Liver (tissue), 9 donors: ENCODE measurements around the gene NEBL. TPM values are rescaled to one million over a fixed set of nuclear protein-coding genes. Genes with fewer than 3 reads are reported as not detected.

Experiments
- DNase-seq: peaks from one replicate; pipeline ENCODE4 v3.0.0-alpha.2; 2017; ENCODE audit warnings: low spot score
- H3K27ac ChIP-seq, 2 donors: one replicate each; pipeline ENCODE4 v1.7.0; 2013; ENCODE audit warnings: inconsistent platforms in 2 of 2, low read length in 2 of 2, control low read depth in 1 of 2, low read depth in 1 of 2, mild to moderate bottlenecking in 1 of 2
- H3K27me3 ChIP-seq, 4 donors: one replicate each; pipeline versions ENCODE4 v1.6.1 to v1.7.0; 2013; ENCODE audit warnings: low read length in 3 of 4, inconsistent platforms in 1 of 4, mild to moderate bottlenecking in 1 of 4, moderate library complexity in 1 of 4; ENCODE audit not compliant: control insufficient read depth in 4 of 4, insufficient read depth in 4 of 4
- H3K36me3 ChIP-seq, 4 donors: one replicate each; pipeline versions ENCODE4 v1.6.1 to v1.7.0; 2013; ENCODE audit warnings: low read length in 3 of 4, mild to moderate bottlenecking in 3 of 4, low read depth in 1 of 4, moderate library complexity in 1 of 4; ENCODE audit not compliant: control insufficient read depth in 4 of 4, insufficient read depth in 3 of 4
- H3K4me1 ChIP-seq, 4 donors: one replicate each; pipeline versions ENCODE4 v1.6.1 to v1.7.0; 2013; ENCODE audit warnings: low read length in 3 of 4, mild to moderate bottlenecking in 3 of 4, moderate library complexity in 1 of 4; ENCODE audit not compliant: control insufficient read depth in 4 of 4, insufficient read depth in 4 of 4
- H3K4me3 ChIP-seq, 3 donors: one replicate each; pipeline versions ENCODE4 v1.6.1 to v1.7.0; 2013; ENCODE audit warnings: low read length in 3 of 3, control low read depth in 1 of 3, low read depth in 1 of 3, mild to moderate bottlenecking in 1 of 3
- H3K9ac ChIP-seq, 2 donors: one replicate each; pipeline ENCODE4 v1.7.0; 2013; ENCODE audit warnings: low read length in 2 of 2, mild to moderate bottlenecking in 2 of 2, moderate library complexity in 2 of 2, control low read depth in 1 of 2, low read depth in 1 of 2
- H3K9me3 ChIP-seq, 4 donors: one replicate each; pipeline versions ENCODE4 v1.6.1 to v1.7.0; 2013; ENCODE audit warnings: low read length in 3 of 4; ENCODE audit not compliant: control insufficient read depth in 4 of 4
- ATF3 ChIP-seq: IDR thresholded peaks from 2 replicates; pipeline ENCODE4 v1.6.1; 2016; ENCODE audit warnings: antibody characterized with exemption
- CTCF ChIP-seq: fragments of 150-350 bp; IDR thresholded peaks from 2 replicates; pipeline ENCODE4 v1.5.1; 2017; ENCODE audit warnings: improper control_type of control experiment, low read depth, low read length; ENCODE audit not compliant: missing input control
- EGR1 ChIP-seq, 2 donors: IDR thresholded peaks; 2 replicates each; pipeline ENCODE4 v1.6.1; 2016 to 2018; ENCODE audit warnings: antibody characterized with exemption in 2 of 2, low read depth in 2 of 2
- FOXA1 ChIP-seq: IDR thresholded peaks from 2 replicates; pipeline ENCODE4 v1.6.1; 2016; ENCODE audit warnings: antibody characterized with exemption
- FOXA2 ChIP-seq: IDR thresholded peaks from 2 replicates; pipeline ENCODE4 v1.6.1; 2016; ENCODE audit warnings: antibody characterized with exemption
- GABPA ChIP-seq, 2 donors: IDR thresholded peaks in 1 of 2; conservative IDR thresholded peaks in 1 of 2; 2 replicates each; pipeline ENCODE4 v1.6.1; 2016; ENCODE audit warnings: antibody characterized with exemption in 2 of 2, mild to moderate bottlenecking in 1 of 2, moderate library complexity in 1 of 2
- HNF4A ChIP-seq, 2 donors: conservative IDR thresholded peaks; 2 replicates each; pipeline ENCODE4 v1.6.1; 2016; ENCODE audit warnings: antibody characterized with exemption in 2 of 2, mild to moderate bottlenecking in 2 of 2
- HNF4G ChIP-seq: IDR thresholded peaks from 2 replicates; pipeline ENCODE4 v1.6.1; 2016; ENCODE audit warnings: antibody characterized with exemption
- JUND ChIP-seq, 2 donors: IDR thresholded peaks; 2 replicates each; pipeline ENCODE4 v1.6.1; 2016; ENCODE audit warnings: antibody characterized with exemption in 2 of 2
- MAX ChIP-seq: IDR thresholded peaks from 2 replicates; pipeline ENCODE4 v1.6.1; 2016; ENCODE audit warnings: antibody characterized with exemption
- NR2F2 ChIP-seq: IDR thresholded peaks from 2 replicates; pipeline ENCODE4 v1.6.1; 2016; ENCODE audit warnings: antibody characterized with exemption
- RAD21 ChIP-seq, 2 donors: IDR thresholded peaks; 2 replicates each; pipeline ENCODE4 v1.6.1; 2016; ENCODE audit warnings: antibody characterized with exemption in 2 of 2, mild to moderate bottlenecking in 2 of 2
- REST ChIP-seq: IDR thresholded peaks from 2 replicates; pipeline ENCODE4 v1.6.1; 2016; ENCODE audit warnings: antibody characterized with exemption, mild to moderate bottlenecking
- RXRA ChIP-seq, 2 donors: IDR thresholded peaks; 2 replicates each; pipeline ENCODE4 v1.6.1; 2017 to 2018; ENCODE audit warnings: antibody characterized with exemption in 2 of 2, mild to moderate bottlenecking in 1 of 2
- SP1 ChIP-seq: IDR thresholded peaks from 2 replicates; pipeline ENCODE4 v1.6.1; 2018; ENCODE audit warnings: antibody characterized with exemption, mild to moderate bottlenecking
- TAF1 ChIP-seq: conservative IDR thresholded peaks from 2 replicates; pipeline ENCODE4 v1.6.1; 2016; ENCODE audit warnings: antibody characterized with exemption, mild to moderate bottlenecking
- YY1 ChIP-seq: IDR thresholded peaks from 2 replicates; pipeline ENCODE4 v1.6.1; 2016; ENCODE audit warnings: antibody characterized with exemption, mild to moderate bottlenecking
- ZBTB33 ChIP-seq: IDR thresholded peaks from 2 replicates; pipeline ENCODE4 v1.6.1; 2016; ENCODE audit warnings: antibody characterized with exemption
- WGBS: extraction: QIAGEN DNeasy Blood & Tissue Kit; methylation state at CpG from one replicate; pipeline ENCODE4 v1.1.7; 2013; 5-methylcytosine and 5-hydroxymethylcytosine counted together
- polyA plus RNA-seq, 2 donors: library from polyadenylated mRNA; stranded (reverse) in 1 of 2; unstranded in 1 of 2; fragments of 200-250 nt in 1 of 2; fragments of >200 nt in 1 of 2; fragmentation: Nextera tagmentation in 1 of 2; extraction: Ambion mirVana in 1 of 2; gene quantifications; one replicate each; pipeline versions ENCODE4 v1.2.1 to v1.2.3, GENCODE V29; 2013 to 2015
- total RNA-seq, 2 donors: library from RNA; depleted of rRNA; stranded (reverse); fragments of >200 nt; gene quantifications; one replicate each; pipeline ENCODE4 v1.2.3, GENCODE V29; 2014
- donor health status: healthy.
- donor health status: healthy.
- donor health status: healthy.
- donor health status: healthy.
- donor health status: healthy.

NEBL gene
- total and polyA plus RNA-seq, 4 donors, result 0.22 to 1.8 (median 0.81) TPM

- H3K9me3 ChIP-seq, result no peaks in the 10 kb centered on the region
- no peak for TF ChIP-seq FOXA2
- TF ChIP-seq HNF4A (conservative IDR thresholded peaks at IDR 0.05), result peak; percentile 13 to 14
- H3K27me3 ChIP-seq, result no peaks in the 10 kb centered on the region
- no peak for DNase-seq
- 89% methylated on average over 1 of the region's 1 CpG for WGBS
- H3K4me1 ChIP-seq, result peaks cover 0 to 10% (median 3%) of the 10 kb centered on the region in 4 donors
- no peak overlapping the region for H3K9ac ChIP-seq
- peak overlapping the region in 1 of 3 donors; percentile 3 for H3K4me3 ChIP-seq
- H3K27ac ChIP-seq, result no peak overlapping the region
- no peaks in the 10 kb centered on the region for H3K36me3 ChIP-seq
Measured at GRCh38 chr10:20916976-20917375, 19.9 kb upstream of the NEBL start.

GRCh38 chr10:20912969-20913368, 15.9 kb upstream of the NEBL start:
- no peak overlapping the region for H3K27ac ChIP-seq
- no peak overlapping the region for H3K9ac ChIP-seq
- no peaks in the 10 kb centered on the region for H3K9me3 ChIP-seq
- no peak for TF ChIP-seq RXRA (IDR thresholded peaks at IDR 0.05)
- TF ChIP-seq NR2F2, result no peak
- TF ChIP-seq FOXA2, result no peak
- no peak for TF ChIP-seq MAX
- no peak for TF ChIP-seq TAF1
- no peak for TF ChIP-seq FOXA1
- no peak for TF ChIP-seq ZBTB33
- TF ChIP-seq RAD21 (IDR thresholded peaks at IDR 0.05), result no peak
- no peak for TF ChIP-seq EGR1 (IDR thresholded peaks at IDR 0.05; ENCODE audit: low read depth in 2 of 2)
- no peak for TF ChIP-seq HNF4G
- TF ChIP-seq HNF4A (conservative IDR thresholded peaks at IDR 0.05), result no peak
- TF ChIP-seq CTCF, result no peak
- TF ChIP-seq JUND (IDR thresholded peaks at IDR 0.05), result no peak
- no peak for TF ChIP-seq SP1
- no peak for TF ChIP-seq REST
- TF ChIP-seq YY1, result no peak
- TF ChIP-seq GABPA (IDR thresholded peaks at IDR 0.05 in 1 of 2, conservative IDR thresholded peaks at IDR 0.05 in 1 of 2), result no peak
- TF ChIP-seq ATF3, result no peak
- peaks cover 0 to 7% (median 1%) of the 10 kb centered on the region in 4 donors for H3K4me1 ChIP-seq
- H3K36me3 ChIP-seq, result no peaks in the 10 kb centered on the region
- H3K4me3 ChIP-seq, result no peak overlapping the region
- no peaks in the 10 kb centered on the region for H3K27me3 ChIP-seq
- DNase-seq, result no peak
- WGBS, result 87% methylated on average over 1 of the region's 1 CpG
